Measurements from ENCODE around the gene CRIM1.

CRIM1 gene

DNA sequence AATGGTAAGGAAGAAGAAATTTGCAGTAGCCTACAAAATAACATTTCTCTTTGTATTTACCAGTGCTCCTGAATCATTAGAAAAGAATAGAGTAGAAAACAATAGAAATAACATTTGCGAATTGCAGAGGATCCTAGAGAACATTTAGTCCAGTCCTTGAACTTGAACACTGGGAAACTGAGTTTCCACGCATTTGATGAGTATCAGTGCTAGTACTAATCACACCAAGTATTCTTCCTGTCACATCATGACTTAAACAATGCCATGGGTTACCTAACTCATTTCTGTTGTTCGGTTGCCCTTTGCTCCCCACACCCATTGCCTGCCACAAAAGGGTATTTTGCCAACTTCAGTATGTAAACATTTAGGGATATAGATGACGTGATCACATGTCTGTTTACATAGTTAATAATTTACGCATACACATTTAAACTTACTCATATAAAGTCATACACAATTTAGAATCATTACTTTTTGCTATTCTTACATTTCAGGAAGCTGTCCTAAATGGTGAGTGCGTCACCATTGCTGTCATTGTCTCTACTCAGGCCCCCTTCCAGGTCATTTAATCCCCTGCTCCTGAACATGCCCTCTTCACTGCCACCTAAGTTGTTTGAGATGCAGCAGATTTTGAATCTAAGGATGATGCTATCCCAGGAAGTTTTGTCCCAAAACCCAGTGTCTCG, 42.3 kb downstream of the CRIM1 start:
- TF ChIP-seq, protein P1, sequence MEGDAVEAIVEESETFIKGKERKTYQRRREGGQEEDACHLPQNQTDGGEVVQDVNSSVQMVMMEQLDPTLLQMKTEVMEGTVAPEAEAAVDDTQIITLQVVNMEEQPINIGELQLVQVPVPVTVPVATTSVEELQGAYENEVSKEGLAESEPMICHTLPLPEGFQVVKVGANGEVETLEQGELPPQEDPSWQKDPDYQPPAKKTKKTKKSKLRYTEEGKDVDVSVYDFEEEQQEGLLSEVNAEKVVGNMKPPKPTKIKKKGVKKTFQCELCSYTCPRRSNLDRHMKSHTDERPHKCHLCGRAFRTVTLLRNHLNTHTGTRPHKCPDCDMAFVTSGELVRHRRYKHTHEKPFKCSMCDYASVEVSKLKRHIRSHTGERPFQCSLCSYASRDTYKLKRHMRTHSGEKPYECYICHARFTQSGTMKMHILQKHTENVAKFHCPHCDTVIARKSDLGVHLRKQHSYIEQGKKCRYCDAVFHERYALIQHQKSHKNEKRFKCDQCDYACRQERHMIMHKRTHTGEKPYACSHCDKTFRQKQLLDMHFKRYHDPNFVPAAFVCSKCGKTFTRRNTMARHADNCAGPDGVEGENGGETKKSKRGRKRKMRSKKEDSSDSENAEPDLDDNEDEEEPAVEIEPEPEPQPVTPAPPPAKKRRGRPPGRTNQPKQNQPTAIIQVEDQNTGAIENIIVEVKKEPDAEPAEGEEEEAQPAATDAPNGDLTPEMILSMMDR (IDR thresholded peaks at IDR 0.05; ENCODE audit: low read depth, low read length, missing control alignments): no peak
- no peak overlapping the region for H3K4me3 ChIP-seq (ENCODE audit: low read depth, low read length)
- no peak for DNase-seq (ENCODE audit: low read depth)
- in situ Hi-C loops (cut with HindIII; ENCODE audit: low sequenced_read_pairs): no loop called here

DNA sequence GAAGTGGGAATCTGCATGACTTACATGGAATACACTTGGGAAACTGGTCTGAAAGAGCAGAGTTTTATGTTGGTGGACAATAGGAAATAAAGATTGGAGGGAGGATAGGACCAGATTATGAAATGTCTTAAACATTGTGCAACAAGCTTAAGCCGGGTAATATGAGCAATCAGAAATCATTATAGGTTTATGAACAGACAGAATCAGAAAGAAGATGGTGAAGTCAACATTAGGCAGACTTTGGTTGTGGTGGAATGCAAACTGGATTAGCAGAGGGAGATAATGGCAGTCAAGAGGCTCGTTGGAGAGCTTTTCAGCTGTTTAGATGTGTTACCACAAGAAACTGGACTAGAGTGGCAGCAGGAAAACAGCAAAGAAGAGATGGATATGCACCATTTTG, 43.5 kb downstream of the CRIM1 start:
- TF ChIP-seq, protein P1 (IDR thresholded peaks at IDR 0.05; ENCODE audit: low read depth, low read length, missing control alignments): no peak
- in situ Hi-C loops (cut with HindIII; ENCODE audit: low sequenced_read_pairs): no loop called here
- no peak overlapping the region for H3K4me3 ChIP-seq (ENCODE audit: low read depth, low read length)
- DNase-seq (ENCODE audit: low read depth): no peak

DNA sequence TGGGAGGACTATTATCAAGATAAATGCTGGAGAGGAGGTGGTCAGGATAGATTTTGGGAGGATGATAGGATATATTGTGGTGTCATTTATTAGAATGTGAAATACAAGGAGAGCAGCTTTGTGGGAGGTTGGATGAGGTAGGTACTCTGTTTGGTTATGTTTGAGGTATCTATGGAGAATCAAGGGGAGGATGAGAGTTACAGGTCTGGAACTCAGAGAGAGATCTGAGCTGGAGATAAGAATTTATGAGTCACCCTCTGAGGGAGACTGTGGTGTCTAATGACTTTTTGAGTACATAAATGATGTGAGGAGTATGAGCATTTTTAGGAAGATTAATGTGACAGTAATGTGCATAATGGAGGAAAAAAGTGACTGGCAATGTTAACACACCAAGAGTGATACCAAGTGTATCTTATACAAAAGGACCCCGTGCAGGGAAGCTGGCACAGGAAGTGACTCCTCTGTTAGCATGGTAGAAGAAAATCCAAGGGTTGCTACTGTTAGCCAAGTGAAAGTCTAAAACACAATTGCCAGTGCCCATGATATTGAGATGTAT, 48.2 kb downstream of the CRIM1 start:
- DNase-seq (ENCODE audit: low read depth): peak; percentile 67
- TF ChIP-seq, protein P1 (IDR thresholded peaks at IDR 0.05; ENCODE audit: low read depth, low read length, missing control alignments): no peak
- in situ Hi-C loops (cut with HindIII; ENCODE audit: low sequenced_read_pairs): no loop called here
- no peak overlapping the region for H3K4me3 ChIP-seq (ENCODE audit: low read depth, low read length)

DNA sequence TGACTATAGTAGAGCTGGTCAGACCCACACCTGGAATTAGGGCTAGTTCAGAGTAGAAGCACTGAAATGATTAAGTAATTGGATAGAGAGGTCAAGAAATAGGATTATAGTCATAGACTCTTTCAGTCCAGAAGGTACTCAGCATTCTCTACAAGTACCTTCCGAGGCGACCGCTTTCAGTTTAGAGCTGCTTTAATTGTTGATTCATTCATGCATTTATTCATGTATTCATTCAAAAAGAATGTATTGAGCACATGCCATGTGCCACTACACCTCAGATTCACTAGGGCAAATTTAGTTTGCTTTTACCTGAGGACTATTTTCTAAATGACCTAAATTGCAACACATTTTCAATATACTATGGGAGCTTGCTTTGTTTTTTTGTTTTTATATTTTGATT, 48.7 kb downstream of the CRIM1 start:
- in situ Hi-C loops (cut with HindIII; ENCODE audit: low sequenced_read_pairs): no loop called here
- no peak for DNase-seq (ENCODE audit: low read depth)
- H3K4me3 ChIP-seq (ENCODE audit: low read depth, low read length): no peak overlapping the region
- TF ChIP-seq, protein P1 (IDR thresholded peaks at IDR 0.05; ENCODE audit: low read depth, low read length, missing control alignments): no peak

DNA sequence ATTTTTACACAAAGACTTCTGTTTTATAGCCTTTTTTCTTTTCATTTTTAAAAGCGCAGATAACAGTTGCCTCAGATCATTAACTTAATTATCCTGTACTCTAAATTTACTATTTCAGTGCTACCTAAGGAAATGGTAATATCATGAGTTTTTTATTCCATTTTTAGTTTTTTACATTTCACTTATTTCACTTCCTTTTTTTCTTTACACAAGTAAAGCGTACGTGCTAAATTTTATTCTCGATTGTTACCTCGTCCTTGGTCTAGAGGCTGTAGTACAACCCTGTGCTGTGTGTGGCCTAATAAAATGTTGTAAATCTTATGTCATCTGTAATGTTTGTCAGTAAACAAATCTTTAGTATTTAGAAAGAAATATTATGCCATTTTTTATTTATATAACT, 49.2 kb downstream of the CRIM1 start:
- in situ Hi-C loops (cut with HindIII; ENCODE audit: low sequenced_read_pairs): no loop called here
- DNase-seq (ENCODE audit: low read depth): no peak
- TF ChIP-seq, protein P1 (IDR thresholded peaks at IDR 0.05; ENCODE audit: low read depth, low read length, missing control alignments): no peak
- no peak overlapping the region for H3K4me3 ChIP-seq (ENCODE audit: low read depth, low read length)

DNA sequence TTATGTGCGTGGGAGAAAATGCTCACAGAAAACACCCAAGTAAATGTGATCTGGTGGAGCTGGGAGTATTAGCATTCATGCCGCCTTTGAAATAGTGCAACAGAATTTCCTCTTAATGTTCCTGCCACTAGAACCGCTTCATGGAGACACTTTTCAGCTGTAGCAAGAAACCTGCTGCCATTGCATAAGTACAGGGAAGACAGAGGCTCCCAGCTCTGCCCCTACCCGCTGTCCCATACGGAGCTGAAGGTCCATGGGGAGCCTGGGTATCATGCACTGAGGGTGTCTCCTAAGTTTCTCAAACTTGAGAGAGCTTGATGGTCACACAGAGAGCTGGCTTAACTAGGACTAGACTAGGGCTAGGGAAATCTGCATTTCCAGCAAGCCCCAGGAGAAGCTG, 49.6 kb downstream of the CRIM1 start:
- DNase-seq (ENCODE audit: low read depth): no peak
- TF ChIP-seq, protein P1 (IDR thresholded peaks at IDR 0.05; ENCODE audit: low read depth, low read length, missing control alignments): no peak
- H3K4me3 ChIP-seq (ENCODE audit: low read depth, low read length): no peak overlapping the region
- in situ Hi-C loops (cut with HindIII; ENCODE audit: low sequenced_read_pairs): no loop called here
